Testis (tissue), 2 donors: ENCODE measurements around the gene ERC1.

Source experiments
- POLR2A ChIP-seq: fragments of 450-650 bp; IDR thresholded peaks from one replicate; pipeline ENCODE4 v1.6.1; 2017; ENCODE audit warnings: antibody characterized with exemption, mild to moderate bottlenecking, moderate library complexity
- TF ChIP-seq, protein P1 (sequence below), 3 experiments: fragments of 450-650 bp in 2 of 3; fragments of 200-600 bp in 1 of 3; sonication (generic) in 1 of 3; IDR thresholded peaks; one replicate each; pipeline ENCODE4 v1.5.1; 2016 to 2019; ENCODE audit warnings: antibody characterized with exemption in 3 of 3, mild to moderate bottlenecking in 2 of 3, moderate library complexity in 1 of 3

DNA sequence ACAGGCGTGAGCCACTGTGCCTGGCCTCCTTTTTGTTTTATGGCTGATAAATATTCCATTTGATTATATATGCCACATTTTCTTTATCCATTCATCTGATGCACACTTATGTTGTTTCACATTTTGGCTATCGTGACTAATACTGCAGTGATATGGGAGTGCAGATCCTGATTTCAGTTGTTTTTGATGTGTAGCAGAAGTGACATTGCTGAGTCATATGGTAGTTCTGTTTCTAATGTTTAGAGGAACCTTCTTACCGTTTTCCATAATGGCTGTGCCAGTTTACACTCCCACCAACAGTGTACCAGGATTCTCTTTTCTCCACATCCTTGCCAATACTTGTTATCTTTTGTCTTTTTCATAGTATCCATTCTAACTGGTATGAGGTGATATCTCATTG is 235.9 kb downstream of the ERC1 start:
- TF ChIP-seq POLR2A = no peak
- TF ChIP-seq, protein P1, sequence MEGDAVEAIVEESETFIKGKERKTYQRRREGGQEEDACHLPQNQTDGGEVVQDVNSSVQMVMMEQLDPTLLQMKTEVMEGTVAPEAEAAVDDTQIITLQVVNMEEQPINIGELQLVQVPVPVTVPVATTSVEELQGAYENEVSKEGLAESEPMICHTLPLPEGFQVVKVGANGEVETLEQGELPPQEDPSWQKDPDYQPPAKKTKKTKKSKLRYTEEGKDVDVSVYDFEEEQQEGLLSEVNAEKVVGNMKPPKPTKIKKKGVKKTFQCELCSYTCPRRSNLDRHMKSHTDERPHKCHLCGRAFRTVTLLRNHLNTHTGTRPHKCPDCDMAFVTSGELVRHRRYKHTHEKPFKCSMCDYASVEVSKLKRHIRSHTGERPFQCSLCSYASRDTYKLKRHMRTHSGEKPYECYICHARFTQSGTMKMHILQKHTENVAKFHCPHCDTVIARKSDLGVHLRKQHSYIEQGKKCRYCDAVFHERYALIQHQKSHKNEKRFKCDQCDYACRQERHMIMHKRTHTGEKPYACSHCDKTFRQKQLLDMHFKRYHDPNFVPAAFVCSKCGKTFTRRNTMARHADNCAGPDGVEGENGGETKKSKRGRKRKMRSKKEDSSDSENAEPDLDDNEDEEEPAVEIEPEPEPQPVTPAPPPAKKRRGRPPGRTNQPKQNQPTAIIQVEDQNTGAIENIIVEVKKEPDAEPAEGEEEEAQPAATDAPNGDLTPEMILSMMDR (IDR thresholded peaks at IDR 0.05) = no peak
